ENCODE results near the gene TBX6. TPM values are rescaled to one million over a fixed set of nuclear protein-coding genes. Genes with fewer than 3 reads are reported as not detected.

The TBX6 gene
- total RNA-seq, 1 experiment from 2014 or later, result 1.4 TPM

DNA sequence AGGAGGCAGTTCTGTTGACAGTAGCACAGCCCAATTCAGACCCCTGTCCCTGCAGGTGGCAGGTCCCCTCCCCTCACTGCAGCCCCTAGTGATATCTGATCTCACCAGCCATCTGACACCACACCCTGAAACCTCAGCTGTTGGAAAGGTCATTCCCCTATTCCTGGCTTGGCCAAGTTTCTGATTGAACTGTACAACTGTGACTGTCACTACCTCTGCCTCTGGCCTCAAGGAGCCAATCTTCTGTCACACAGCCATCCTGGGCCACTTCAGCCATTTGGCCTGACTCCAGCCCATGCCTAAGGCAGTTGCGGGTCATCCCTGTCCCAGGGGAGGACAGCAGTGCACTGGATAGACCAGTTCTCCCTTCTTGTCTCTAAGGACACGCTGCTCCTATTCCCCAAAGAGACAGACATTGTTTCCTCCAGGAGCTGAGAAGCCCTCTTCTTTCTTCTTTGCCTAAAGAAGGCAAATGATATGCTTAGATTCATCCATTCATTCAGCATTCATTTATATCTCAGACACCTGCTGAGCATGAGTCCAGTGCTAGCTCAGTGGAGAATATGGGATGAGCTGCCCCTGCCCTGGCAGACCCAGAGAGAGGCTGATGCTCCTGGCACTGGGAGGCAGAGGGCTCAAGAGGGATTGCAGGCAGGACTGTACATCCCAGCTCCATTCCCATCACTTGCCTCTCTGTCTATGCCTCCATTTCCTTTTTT, 30.7 kb downstream of the TBX6 start:
- Histone ChIP-seq H3K36me3 (ENCODE audit: control insufficient read depth in 1 of 2, insufficient read depth in 2 of 2, low read length in 2 of 2) (peaks cover 0 to 5% of the 10 kb centered on the region in 2 experiments; a peak in 3 of 4 replicates), H3K27ac (ENCODE audit: low read depth, low read length) (peak overlapping the region; percentile 8; the same call in 1 of the 2 replicates), H3K4me3 (replicated peaks in 1 of 2; ENCODE audit: low read depth in 1 of 2, low read length in 2 of 2) (no peak overlapping the region), H3K4me1 (ENCODE audit: control insufficient read depth in 1 of 2, insufficient read depth in 2 of 2, low read length in 2 of 2) (peaks cover 17 to 27% of the 10 kb centered on the region in 2 experiments), H3K9me3 (ENCODE audit: control insufficient read depth in 1 of 2, insufficient read depth in 1 of 2, low read depth in 1 of 2, low read length in 2 of 2) (no peaks in the 10 kb centered on the region), H2AFZ (ENCODE audit: low read depth, low read length, poor library complexity, severe bottlenecking) (no peak overlapping the region), H3K9ac (ENCODE audit: low read length) (0 out of 2 replicates have a peak overlapping the region, but pooled peaks have one; percentile 18), H3K9me2 (ENCODE audit: insufficient read depth) (no peaks in the 10 kb centered on the region), H4K20me1 (ENCODE audit: insufficient read depth) (no peaks in the 10 kb centered on the region), H3K4me2 (ENCODE audit: low read length) (peak overlapping the region; percentile 9; the same call in 1 of the 2 replicates), H3K27me3 (ENCODE audit: insufficient read depth, low read length) (no peaks in the 10 kb centered on the region), H3K79me2 (ENCODE audit: insufficient read depth, low read length) (peaks cover 13% of the 10 kb centered on the region)
- POLR2A ChIA-PET, result no interaction called here
- CTCF ChIA-PET, result interaction anchor here (0.7 kb wide), 2 partner anchors 31 to 345 kb away, joined by 3 read pairs; no protein-coding TSS in a partner anchor
- intact Hi-C loops (cut with micrococcal nuclease), result no loop called here
- ATAC-seq (no peak), DNase-seq (ENCODE audit: low read depth, low spot score) (no peak)
- TF ChIP-seq ZNF274 (IDR thresholded peaks at IDR 0.05; ENCODE audit: low read depth, low read length) (no peak), SP1 (IDR thresholded peaks at IDR 0.05; ENCODE audit: low read depth) (no peak), SIN3A (IDR thresholded peaks at IDR 0.05; ENCODE audit: low read depth) (no peak), CEBPB (IDR thresholded peaks at IDR 0.05; ENCODE audit: low read depth) (no peak), POLR2A (IDR thresholded peaks at IDR 0.05; ENCODE audit: borderline replicate concordance, extremely low read depth, insufficient read depth, insufficient read length) (no peak), FOSL1 (IDR thresholded peaks at IDR 0.05; ENCODE audit: low read depth) (no peak), EZH2phosphoT487 (IDR thresholded peaks at IDR 0.05; ENCODE audit: borderline replicate concordance) (no peak), TCF7L2 (IDR thresholded peaks at IDR 0.05; ENCODE audit: borderline replicate concordance, extremely low read depth, insufficient read depth, insufficient read length) (no peak), YY1 (IDR thresholded peaks at IDR 0.05; ENCODE audit: extremely low read depth, insufficient replicate concordance, low read depth, low read length) (no peak), SRF (IDR thresholded peaks at IDR 0.05; ENCODE audit: low read depth) (no peak), ZFX (IDR thresholded peaks at IDR 0.05) (no peak), EGR1 (IDR thresholded peaks at IDR 0.05; ENCODE audit: low read depth) (no peak), ELF1 (IDR thresholded peaks at IDR 0.05; ENCODE audit: borderline replicate concordance, low read depth) (no peak), EZH2 (IDR thresholded peaks at IDR 0.05) (no peak), POLR2AphosphoS5 (IDR thresholded peaks at IDR 0.05; ENCODE audit: low read depth, low read length) (no peak)
- TF ChIP-seq, protein P1, sequence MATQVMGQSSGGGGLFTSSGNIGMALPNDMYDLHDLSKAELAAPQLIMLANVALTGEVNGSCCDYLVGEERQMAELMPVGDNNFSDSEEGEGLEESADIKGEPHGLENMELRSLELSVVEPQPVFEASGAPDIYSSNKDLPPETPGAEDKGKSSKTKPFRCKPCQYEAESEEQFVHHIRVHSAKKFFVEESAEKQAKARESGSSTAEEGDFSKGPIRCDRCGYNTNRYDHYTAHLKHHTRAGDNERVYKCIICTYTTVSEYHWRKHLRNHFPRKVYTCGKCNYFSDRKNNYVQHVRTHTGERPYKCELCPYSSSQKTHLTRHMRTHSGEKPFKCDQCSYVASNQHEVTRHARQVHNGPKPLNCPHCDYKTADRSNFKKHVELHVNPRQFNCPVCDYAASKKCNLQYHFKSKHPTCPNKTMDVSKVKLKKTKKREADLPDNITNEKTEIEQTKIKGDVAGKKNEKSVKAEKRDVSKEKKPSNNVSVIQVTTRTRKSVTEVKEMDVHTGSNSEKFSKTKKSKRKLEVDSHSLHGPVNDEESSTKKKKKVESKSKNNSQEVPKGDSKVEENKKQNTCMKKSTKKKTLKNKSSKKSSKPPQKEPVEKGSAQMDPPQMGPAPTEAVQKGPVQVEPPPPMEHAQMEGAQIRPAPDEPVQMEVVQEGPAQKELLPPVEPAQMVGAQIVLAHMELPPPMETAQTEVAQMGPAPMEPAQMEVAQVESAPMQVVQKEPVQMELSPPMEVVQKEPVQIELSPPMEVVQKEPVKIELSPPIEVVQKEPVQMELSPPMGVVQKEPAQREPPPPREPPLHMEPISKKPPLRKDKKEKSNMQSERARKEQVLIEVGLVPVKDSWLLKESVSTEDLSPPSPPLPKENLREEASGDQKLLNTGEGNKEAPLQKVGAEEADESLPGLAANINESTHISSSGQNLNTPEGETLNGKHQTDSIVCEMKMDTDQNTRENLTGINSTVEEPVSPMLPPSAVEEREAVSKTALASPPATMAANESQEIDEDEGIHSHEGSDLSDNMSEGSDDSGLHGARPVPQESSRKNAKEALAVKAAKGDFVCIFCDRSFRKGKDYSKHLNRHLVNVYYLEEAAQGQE (IDR thresholded peaks at IDR 0.05; ENCODE audit: low read depth), result no peak
- TF ChIP-seq, protein P2, sequence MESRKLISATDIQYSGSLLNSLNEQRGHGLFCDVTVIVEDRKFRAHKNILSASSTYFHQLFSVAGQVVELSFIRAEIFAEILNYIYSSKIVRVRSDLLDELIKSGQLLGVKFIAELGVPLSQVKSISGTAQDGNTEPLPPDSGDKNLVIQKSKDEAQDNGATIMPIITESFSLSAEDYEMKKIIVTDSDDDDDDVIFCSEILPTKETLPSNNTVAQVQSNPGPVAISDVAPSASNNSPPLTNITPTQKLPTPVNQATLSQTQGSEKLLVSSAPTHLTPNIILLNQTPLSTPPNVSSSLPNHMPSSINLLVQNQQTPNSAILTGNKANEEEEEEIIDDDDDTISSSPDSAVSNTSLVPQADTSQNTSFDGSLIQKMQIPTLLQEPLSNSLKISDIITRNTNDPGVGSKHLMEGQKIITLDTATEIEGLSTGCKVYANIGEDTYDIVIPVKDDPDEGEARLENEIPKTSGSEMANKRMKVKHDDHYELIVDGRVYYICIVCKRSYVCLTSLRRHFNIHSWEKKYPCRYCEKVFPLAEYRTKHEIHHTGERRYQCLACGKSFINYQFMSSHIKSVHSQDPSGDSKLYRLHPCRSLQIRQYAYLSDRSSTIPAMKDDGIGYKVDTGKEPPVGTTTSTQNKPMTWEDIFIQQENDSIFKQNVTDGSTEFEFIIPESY (IDR thresholded peaks at IDR 0.05; ENCODE audit: extremely low read depth, insufficient replicate concordance, low read length), result no peak
- TF ChIP-seq, protein P3, sequence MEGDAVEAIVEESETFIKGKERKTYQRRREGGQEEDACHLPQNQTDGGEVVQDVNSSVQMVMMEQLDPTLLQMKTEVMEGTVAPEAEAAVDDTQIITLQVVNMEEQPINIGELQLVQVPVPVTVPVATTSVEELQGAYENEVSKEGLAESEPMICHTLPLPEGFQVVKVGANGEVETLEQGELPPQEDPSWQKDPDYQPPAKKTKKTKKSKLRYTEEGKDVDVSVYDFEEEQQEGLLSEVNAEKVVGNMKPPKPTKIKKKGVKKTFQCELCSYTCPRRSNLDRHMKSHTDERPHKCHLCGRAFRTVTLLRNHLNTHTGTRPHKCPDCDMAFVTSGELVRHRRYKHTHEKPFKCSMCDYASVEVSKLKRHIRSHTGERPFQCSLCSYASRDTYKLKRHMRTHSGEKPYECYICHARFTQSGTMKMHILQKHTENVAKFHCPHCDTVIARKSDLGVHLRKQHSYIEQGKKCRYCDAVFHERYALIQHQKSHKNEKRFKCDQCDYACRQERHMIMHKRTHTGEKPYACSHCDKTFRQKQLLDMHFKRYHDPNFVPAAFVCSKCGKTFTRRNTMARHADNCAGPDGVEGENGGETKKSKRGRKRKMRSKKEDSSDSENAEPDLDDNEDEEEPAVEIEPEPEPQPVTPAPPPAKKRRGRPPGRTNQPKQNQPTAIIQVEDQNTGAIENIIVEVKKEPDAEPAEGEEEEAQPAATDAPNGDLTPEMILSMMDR (IDR thresholded peaks at IDR 0.05 in 2 of 3, conservative IDR thresholded peaks at IDR 0.05 in 1 of 3; ENCODE audit: borderline replicate concordance in 1 of 3, insufficient read depth in 1 of 3, low read depth in 2 of 3, low read length in 2 of 3), result no peak
- TF ChIP-seq, protein P4, sequence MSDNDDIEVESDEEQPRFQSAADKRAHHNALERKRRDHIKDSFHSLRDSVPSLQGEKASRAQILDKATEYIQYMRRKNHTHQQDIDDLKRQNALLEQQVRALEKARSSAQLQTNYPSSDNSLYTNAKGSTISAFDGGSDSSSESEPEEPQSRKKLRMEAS (IDR thresholded peaks at IDR 0.05), result no peak
- RAD21 ChIA-PET (ENCODE audit: low non-redundant PET in 1 of 2, low total read pairs in 2 of 2, uncharacterized antibody in 2 of 2, unreplicated experiment in 2 of 2), result no interaction called here
- BruUV-seq (replicated peaks), result no TSS peak

Measured in HCT116 (cell line).